Ishikawa (cell line): ENCODE measurements around the gene PDYN.

Source experiments
- CEBPB ChIP-seq: IDR thresholded peaks from 2 replicates; pipeline ENCODE4 v1.6.1; 2012
- CREB1 ChIP-seq: IDR thresholded peaks from 2 replicates; pipeline ENCODE4 v1.6.1; 2012; ENCODE audit warnings: low read depth
- EGR1 ChIP-seq: IDR thresholded peaks from 2 replicates; pipeline ENCODE4 v1.6.1; 2012
- EP300 ChIP-seq: IDR thresholded peaks from 2 replicates; pipeline ENCODE4 v1.6.1; 2012; ENCODE audit warnings: borderline replicate concordance
- FOXM1 ChIP-seq: IDR thresholded peaks from 2 replicates; pipeline ENCODE4 v1.6.1; 2012; ENCODE audit warnings: low read depth, borderline replicate concordance
- NFIC ChIP-seq: IDR thresholded peaks from 2 replicates; pipeline ENCODE4 v1.6.1; 2012
- RAD21 ChIP-seq: IDR thresholded peaks from 2 replicates; pipeline ENCODE4 v1.6.1; 2012; ENCODE audit warnings: low read depth
- TAF1 ChIP-seq: IDR thresholded peaks from 2 replicates; pipeline ENCODE4 v1.6.1; 2012; ENCODE audit warnings: low read depth, mild to moderate bottlenecking
- TCF12 ChIP-seq: IDR thresholded peaks from 2 replicates; pipeline ENCODE4 v1.6.1; 2012; ENCODE audit warnings: low read depth
- TEAD4 ChIP-seq: IDR thresholded peaks from 2 replicates; pipeline ENCODE4 v1.6.1; 2012
- USF1 ChIP-seq: IDR thresholded peaks from 2 replicates; pipeline ENCODE4 v1.6.1; 2012
- YY1 ChIP-seq: IDR thresholded peaks from 2 replicates; pipeline ENCODE4 v1.6.1; 2012; ENCODE audit warnings: low read depth
- ZBTB7A ChIP-seq: IDR thresholded peaks from 2 replicates; pipeline ENCODE4 v1.6.1; 2012; ENCODE audit warnings: low read depth
- TF ChIP-seq, protein P1 (sequence below): IDR thresholded peaks from 2 replicates; pipeline ENCODE4 v1.6.1; 2012; ENCODE audit warnings: low read depth, mild to moderate bottlenecking
- TF ChIP-seq, protein P2 (sequence below): IDR thresholded peaks from 2 replicates; pipeline ENCODE4 v1.6.1; 2012

Gene PDYN

GRCh38 chr20:1993986-1994385 lies at the start of gene PDYN:
Gene PDYN (minus strand): TSS chr20:1994058. CDS start chr20:1983084, 10,974 bp downstream.
- TF ChIP-seq YY1 (no peak), EP300 (no peak), FOXM1 (no peak)
- TF ChIP-seq, protein P1, sequence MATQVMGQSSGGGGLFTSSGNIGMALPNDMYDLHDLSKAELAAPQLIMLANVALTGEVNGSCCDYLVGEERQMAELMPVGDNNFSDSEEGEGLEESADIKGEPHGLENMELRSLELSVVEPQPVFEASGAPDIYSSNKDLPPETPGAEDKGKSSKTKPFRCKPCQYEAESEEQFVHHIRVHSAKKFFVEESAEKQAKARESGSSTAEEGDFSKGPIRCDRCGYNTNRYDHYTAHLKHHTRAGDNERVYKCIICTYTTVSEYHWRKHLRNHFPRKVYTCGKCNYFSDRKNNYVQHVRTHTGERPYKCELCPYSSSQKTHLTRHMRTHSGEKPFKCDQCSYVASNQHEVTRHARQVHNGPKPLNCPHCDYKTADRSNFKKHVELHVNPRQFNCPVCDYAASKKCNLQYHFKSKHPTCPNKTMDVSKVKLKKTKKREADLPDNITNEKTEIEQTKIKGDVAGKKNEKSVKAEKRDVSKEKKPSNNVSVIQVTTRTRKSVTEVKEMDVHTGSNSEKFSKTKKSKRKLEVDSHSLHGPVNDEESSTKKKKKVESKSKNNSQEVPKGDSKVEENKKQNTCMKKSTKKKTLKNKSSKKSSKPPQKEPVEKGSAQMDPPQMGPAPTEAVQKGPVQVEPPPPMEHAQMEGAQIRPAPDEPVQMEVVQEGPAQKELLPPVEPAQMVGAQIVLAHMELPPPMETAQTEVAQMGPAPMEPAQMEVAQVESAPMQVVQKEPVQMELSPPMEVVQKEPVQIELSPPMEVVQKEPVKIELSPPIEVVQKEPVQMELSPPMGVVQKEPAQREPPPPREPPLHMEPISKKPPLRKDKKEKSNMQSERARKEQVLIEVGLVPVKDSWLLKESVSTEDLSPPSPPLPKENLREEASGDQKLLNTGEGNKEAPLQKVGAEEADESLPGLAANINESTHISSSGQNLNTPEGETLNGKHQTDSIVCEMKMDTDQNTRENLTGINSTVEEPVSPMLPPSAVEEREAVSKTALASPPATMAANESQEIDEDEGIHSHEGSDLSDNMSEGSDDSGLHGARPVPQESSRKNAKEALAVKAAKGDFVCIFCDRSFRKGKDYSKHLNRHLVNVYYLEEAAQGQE, result no peak

GRCh38 chr20:2042400-2042799 lies 48.5 kb upstream of the PDYN start:
- TF ChIP-seq TEAD4, result no peak
- no peak for TF ChIP-seq TAF1
- no peak for TF ChIP-seq ZBTB7A
- no peak for TF ChIP-seq CEBPB
- TF ChIP-seq EGR1, result no peak
- TF ChIP-seq, protein P1, result no peak
- no peak for TF ChIP-seq NFIC
- no peak for TF ChIP-seq FOXM1
- no peak for TF ChIP-seq USF1
- TF ChIP-seq RAD21, result no peak
- TF ChIP-seq CREB1, result no peak
- TF ChIP-seq, protein P2, sequence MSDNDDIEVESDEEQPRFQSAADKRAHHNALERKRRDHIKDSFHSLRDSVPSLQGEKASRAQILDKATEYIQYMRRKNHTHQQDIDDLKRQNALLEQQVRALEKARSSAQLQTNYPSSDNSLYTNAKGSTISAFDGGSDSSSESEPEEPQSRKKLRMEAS, result no peak
- no peak for TF ChIP-seq EP300
- TF ChIP-seq TCF12, result no peak
- TF ChIP-seq YY1, result no peak

- TF ChIP-seq CEBPB (no peak), USF1 (no peak), RAD21 (no peak), TCF12 (no peak)
Measured at GRCh38 chr20:2038161-2038560, 44.3 kb upstream of the PDYN start.

GRCh38 chr20:2037296-2037914 lies 43.5 kb upstream of the PDYN start:
- TF ChIP-seq NFIC (no peak), FOXM1 (no peak), USF1 (no peak)
- TF ChIP-seq, protein P2, result no peak

DNA sequence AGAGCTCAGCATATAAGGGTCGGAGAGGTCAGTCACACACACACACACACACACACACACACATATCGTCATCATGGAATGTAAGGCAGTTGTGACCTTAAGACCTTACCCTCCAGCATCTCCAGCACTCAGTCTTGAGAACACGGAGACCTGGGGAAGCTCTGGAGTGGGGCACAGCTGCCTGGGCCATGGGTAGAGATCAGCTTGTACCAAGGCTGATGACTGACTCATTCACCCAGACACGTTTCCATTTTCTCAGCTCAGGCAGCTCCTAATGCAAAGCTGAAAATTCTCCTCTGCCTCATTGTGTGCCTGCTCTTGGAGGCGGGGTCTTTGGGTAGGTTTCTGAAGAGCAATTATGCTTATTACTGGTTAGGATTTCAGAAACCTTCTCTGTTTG lies 38.3 kb upstream of the PDYN start:
- no peak for TF ChIP-seq TCF12
- TF ChIP-seq, protein P1, result no peak
- no peak for TF ChIP-seq RAD21
